ENCODE measurements around the gene FOXE1.

The FOXE1 gene

GRCh38 chr9:97846347-97846746, 6.7 kb upstream of the FOXE1 start:
- no peak overlapping the region for H3K4me3 ChIP-seq (ENCODE audit: control insufficient read depth, low read depth, low read length)
- no peak for TF ChIP-seq CTCF (conservative IDR thresholded peaks at IDR 0.05; ENCODE audit: control insufficient read depth, insufficient read depth, low read depth, low read length)
- no peak for DNase-seq (ENCODE audit: low read depth)

GRCh38 chr9:97847474-97848214, 5.4 kb upstream of the FOXE1 start:
- H3K4me3 ChIP-seq (ENCODE audit: control insufficient read depth, low read depth, low read length): no peak overlapping the region
- no peak for DNase-seq (ENCODE audit: low read depth)
- TF ChIP-seq CTCF (conservative IDR thresholded peaks at IDR 0.05; ENCODE audit: control insufficient read depth, insufficient read depth, low read depth, low read length): no peak

- no peak overlapping the region for H3K4me3 ChIP-seq (ENCODE audit: control insufficient read depth, low read depth, low read length)
- no peak for DNase-seq (ENCODE audit: low read depth)
- no peak for TF ChIP-seq CTCF (conservative IDR thresholded peaks at IDR 0.05; ENCODE audit: control insufficient read depth, insufficient read depth, low read depth, low read length)
These were observed 4.9 kb upstream of the FOXE1 start for GRCh38 chr9:97848215-97848479.

- DNase-seq (ENCODE audit: low read depth): no peak
- no peak for TF ChIP-seq CTCF (conservative IDR thresholded peaks at IDR 0.05; ENCODE audit: control insufficient read depth, insufficient read depth, low read depth, low read length)
- no peak overlapping the region for H3K4me3 ChIP-seq (ENCODE audit: control insufficient read depth, low read depth, low read length)
These were observed 4.4 kb upstream of the FOXE1 start for GRCh38 chr9:97848480-97849237.

GRCh38 chr9:97849980-97850379, 3.0 kb upstream of the FOXE1 start:
- H3K4me3 ChIP-seq (ENCODE audit: control insufficient read depth, low read depth, low read length): no peak overlapping the region
- TF ChIP-seq CTCF (conservative IDR thresholded peaks at IDR 0.05; ENCODE audit: control insufficient read depth, insufficient read depth, low read depth, low read length): no peak
- no peak for DNase-seq (ENCODE audit: low read depth)

GRCh38 chr9:97850746-97851445, 2.1 kb upstream of the FOXE1 start:
- no peak for TF ChIP-seq CTCF (conservative IDR thresholded peaks at IDR 0.05; ENCODE audit: control insufficient read depth, insufficient read depth, low read depth, low read length)
- no peak overlapping the region for H3K4me3 ChIP-seq (ENCODE audit: control insufficient read depth, low read depth, low read length)
- no peak for DNase-seq (ENCODE audit: low read depth)
